GM10248 (cell line): ENCODE data around the gene TMEM108.

Experiments
- CTCF ChIA-PET: fragments of 300-600 bp; sonication (Branson Sonifier 250); formaldehyde crosslinking; extraction: SDS; loops from one replicate; lab custom pipeline; 2021; ENCODE audit warnings: antibody characterized with exemption; lab: Yijun Ruan, JAX
- POLR2A ChIA-PET: fragments of 350-650 bp; sonication (Branson Sonifier 250); formaldehyde crosslinking; extraction: SDS; loops from one replicate; lab custom pipeline; 2020; ENCODE audit warnings: antibody characterized with exemption; lab: Yijun Ruan, JAX
- DNase-seq: peaks from one replicate; pipeline ENCODE4 v3.0.0; 2012; ENCODE audit errors: extremely low spot score
- TF ChIP-seq, protein P1 (sequence below): IDR thresholded peaks from 2 replicates; pipeline ENCODE4 v1.5.1; 2012; ENCODE audit warnings: mild to moderate bottlenecking, low read depth; ENCODE audit errors: extremely low read depth, missing control alignments, control extremely low read depth

TMEM108 gene

GRCh38 chr3:133208184-133208583, 170.0 kb downstream of the TMEM108 start:
- TF ChIP-seq, protein P1, sequence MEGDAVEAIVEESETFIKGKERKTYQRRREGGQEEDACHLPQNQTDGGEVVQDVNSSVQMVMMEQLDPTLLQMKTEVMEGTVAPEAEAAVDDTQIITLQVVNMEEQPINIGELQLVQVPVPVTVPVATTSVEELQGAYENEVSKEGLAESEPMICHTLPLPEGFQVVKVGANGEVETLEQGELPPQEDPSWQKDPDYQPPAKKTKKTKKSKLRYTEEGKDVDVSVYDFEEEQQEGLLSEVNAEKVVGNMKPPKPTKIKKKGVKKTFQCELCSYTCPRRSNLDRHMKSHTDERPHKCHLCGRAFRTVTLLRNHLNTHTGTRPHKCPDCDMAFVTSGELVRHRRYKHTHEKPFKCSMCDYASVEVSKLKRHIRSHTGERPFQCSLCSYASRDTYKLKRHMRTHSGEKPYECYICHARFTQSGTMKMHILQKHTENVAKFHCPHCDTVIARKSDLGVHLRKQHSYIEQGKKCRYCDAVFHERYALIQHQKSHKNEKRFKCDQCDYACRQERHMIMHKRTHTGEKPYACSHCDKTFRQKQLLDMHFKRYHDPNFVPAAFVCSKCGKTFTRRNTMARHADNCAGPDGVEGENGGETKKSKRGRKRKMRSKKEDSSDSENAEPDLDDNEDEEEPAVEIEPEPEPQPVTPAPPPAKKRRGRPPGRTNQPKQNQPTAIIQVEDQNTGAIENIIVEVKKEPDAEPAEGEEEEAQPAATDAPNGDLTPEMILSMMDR = no peak
- CTCF ChIA-PET = interaction anchor here (0.7 to 1.9 kb wide), 3 partner anchors 22 to 55 kb away, joined by 4 read pairs; no protein-coding TSS in a partner anchor
- DNase-seq = no peak
- POLR2A ChIA-PET = no interaction called here

- TF ChIP-seq, protein P1 = no peak
- ChIA-PET POLR2A (no interaction called here), CTCF (interaction anchor here (0.9 to 1.6 kb wide), 2 partner anchors 11 kb away, joined by 3 to 5 read pairs; no protein-coding TSS in a partner anchor)
- no peak for DNase-seq
Observed at GRCh38 chr3:133209871-133210550, 171.8 kb downstream of the TMEM108 start.

DNA sequence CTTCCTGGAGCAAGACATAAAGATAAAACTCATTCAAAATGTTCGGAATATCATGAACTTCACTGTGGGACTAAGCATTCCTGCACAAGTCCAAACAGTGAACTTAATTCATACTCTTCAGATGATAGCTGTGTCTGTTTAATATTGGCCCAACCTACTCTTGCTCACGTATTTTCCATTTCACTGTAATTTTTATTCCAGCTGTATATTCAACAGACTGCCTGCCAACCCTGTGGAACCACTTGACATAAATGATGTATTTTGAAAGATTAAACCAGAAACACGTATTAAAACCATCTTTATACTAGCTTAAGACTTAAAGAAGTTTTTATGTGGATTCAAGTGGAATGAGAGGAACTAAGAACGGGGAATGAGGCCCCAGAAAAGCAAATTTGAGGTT, 172.5 kb downstream of the TMEM108 start:
- TF ChIP-seq, protein P1 = no peak
- DNase-seq = no peak
- POLR2A ChIA-PET = no interaction called here
- CTCF ChIA-PET = interaction anchor here (0.9 kb wide), 1 partner anchor 12 kb away, joined by 3 read pairs; no protein-coding TSS in a partner anchor

DNA sequence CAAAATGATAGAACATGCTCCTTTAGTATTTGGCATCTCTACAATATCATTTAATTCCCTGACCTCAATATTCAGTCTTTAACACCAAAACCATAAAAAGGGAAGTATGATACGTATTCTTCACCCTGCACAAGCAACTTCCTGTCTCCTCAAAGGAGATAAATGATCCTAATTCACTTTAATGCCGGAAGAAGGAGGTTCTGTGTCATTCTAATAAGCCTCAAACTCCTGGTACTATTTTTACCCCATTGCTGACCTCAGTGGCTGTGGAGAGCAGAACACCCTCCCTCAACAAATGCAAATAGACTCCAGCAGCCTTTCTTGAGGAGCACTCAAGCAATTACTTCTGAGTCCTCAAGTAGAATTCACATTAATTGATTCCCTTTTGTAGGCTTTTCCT, 173.3 kb downstream of the TMEM108 start:
- ChIA-PET POLR2A (no interaction called here), CTCF (no interaction called here)
- TF ChIP-seq, protein P1 = no peak
- peak; percentile 36 for DNase-seq

- CTCF ChIA-PET = no interaction called here
- POLR2A ChIA-PET = no interaction called here
- TF ChIP-seq, protein P1 = no peak
- no peak for DNase-seq
Observed at GRCh38 chr3:133211856-133212255, 173.7 kb downstream of the TMEM108 start.

DNA sequence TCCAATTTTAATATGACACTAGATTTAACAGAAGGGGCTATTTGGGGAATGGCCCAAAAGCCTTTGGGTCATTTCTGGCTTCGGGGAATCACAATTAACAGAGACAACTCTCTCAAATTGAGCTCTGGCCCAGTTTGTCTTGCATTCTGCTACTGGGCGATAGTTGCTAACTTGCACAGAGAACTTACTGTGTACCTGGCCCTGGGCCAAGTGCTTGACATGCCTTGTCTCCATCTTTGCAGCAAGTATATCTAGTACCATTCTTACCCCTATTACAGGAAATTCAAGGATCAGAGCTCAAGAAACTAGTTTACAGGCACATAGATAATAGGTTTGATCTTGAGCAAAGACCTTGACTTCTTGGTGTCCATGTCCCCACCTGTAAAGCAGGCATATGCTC, 175.7 kb downstream of the TMEM108 start:
- TF ChIP-seq, protein P1 = no peak
- no peak for DNase-seq
- ChIA-PET POLR2A (no interaction called here), CTCF (interaction anchor here (0.7 kb wide), 1 partner anchor 51 kb away, joined by 3 read pairs; no protein-coding TSS in a partner anchor)

DNA sequence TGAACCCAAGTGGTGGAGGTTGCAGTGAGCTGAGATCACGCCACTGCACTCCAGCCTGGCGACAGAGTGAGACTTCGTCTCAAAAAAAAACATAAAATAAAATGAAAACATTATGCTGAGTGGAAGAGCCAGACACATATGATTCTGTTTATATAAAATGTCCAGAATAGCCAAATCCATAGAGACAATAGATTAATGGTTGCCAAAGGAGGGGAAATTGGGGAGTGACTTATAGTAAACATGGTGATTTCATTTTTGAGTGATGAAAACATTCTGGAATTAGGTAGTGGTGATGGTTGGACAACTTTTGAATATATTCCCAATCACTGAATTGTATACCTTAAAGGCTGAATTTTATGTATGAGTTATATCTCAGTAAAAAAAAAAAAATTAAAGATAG, 189.6 kb downstream of the TMEM108 start:
- TF ChIP-seq, protein P1 = no peak
- DNase-seq = no peak
- POLR2A ChIA-PET = no interaction called here
- CTCF ChIA-PET = no interaction called here
